Inflammatory macrophage treated with lipopolysaccharide for 4 hours (primary cell): Measurements from ENCODE around the gene ZDHHC4.
"Not testable (repeated sequence)": the region's sequence is repeated elsewhere in the genome, so short reads cannot be mapped to it uniquely, and the experiment has no call there.

Source experiments
- DNase-seq: peaks from one replicate; pipeline ENCODE4 v3.0.0-alpha.2; 2020

Gene ZDHHC4

DNA sequence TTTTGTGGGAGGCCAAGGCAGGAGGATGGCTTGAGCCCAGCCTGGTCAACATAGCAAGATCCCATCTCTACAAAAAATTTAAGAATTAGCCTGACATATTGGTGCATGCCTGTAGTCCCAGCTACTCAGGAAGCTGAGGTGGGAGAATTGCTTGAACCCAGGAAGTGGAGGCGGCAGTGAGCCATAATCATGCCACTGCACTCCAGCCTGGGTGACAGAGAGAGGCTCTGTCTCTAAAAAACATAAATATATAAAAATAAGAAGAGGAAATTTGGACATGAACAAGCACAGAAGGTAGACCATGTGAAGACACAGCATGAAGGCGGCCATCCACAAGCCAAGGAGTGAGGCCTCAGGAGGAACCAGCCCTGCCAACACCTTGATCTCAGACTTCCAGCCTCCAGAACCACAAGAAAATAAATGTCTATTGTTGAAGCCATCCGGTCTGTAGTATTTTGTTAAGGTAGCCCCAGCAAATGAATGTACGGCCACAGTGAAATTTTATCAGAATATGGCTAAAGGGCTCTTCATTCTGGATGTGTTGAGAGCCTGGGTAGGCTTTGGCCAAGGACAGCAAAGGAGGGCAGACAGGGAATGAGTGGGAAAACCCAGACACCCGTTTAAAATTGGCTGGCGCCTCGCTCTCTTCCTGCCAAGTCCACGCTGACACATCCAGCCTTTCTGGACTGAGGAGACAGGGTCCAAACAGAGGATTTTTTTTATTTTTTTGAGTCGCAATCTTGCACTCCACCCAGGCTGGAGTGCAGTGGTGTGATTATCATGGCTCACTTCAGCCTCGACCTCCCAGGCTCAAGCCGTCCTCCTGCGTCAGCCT, 13.1 kb upstream of the ZDHHC4 start:
- DNase-seq: peak; percentile 49

DNA sequence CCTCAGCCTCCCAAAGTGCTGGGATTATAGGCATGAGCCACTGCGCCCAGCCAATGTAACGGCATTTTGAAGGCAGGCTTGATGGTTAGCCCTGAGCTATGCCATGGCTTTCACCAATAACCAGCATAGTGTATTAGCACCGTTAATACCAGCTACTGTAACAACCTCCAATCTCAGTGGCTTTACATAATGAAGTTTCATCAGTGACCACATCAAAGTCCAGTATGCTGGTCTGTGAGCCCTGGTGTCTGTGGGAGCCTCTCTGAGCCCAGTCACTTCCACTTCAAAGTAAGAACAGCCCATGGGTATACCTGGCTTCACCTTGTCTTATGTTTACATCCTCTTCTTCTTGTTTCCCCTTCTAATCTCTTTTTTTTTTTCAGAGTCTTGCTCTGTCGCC, 11.6 kb upstream of the ZDHHC4 start:
- no peak for DNase-seq

DNA sequence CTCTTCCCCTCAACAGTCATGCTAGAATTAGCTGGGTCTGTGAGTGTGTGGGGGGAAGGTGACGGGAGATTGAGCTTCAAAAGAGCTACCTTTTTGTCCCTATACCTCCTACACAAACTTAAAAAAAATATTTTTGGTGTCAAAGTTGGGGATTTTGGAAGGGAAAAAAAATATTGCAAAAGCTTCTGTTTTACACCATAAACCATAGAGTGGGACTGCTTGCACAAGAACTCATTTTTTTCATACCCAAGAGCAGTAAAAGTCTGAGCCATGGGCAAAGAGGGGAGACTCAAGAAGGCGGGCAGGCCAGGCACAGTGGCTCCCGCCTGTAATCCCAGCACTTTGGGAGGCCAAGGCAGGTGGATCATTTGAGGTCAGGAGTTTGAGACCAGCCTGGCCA, 9.4 kb upstream of the ZDHHC4 start:
- DNase-seq: peak; percentile 59

DNA sequence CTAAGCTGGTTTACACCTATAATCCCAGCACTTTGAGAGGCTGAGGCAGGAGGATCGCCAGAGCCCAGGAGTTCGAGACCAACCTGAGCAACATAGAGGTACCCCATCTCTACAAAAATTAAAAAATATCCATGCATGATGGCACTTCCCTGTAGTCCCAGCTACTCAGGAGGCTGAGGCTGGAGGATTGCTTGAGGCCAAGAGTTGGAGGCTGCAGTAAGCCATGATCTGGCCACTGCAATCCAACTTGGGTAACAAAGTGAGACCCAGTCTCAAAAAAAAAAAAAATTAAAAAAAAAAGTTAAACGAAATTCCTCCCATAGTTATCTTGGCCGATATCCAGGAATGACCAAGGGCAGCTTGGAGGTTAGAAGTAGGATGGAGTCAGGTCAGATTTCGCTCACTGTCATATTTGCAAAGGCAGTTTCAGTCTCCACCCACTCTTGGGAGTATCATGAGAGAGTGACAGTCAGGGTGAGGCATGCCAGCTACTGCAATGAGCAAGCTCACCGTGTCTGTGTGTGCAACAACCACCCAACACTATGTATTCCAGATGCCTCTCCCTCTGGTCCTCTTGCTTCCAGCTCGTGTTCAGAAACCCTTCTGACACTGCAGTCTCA, 6.0 kb upstream of the ZDHHC4 start:
- DNase-seq: peak; percentile 80

DNA sequence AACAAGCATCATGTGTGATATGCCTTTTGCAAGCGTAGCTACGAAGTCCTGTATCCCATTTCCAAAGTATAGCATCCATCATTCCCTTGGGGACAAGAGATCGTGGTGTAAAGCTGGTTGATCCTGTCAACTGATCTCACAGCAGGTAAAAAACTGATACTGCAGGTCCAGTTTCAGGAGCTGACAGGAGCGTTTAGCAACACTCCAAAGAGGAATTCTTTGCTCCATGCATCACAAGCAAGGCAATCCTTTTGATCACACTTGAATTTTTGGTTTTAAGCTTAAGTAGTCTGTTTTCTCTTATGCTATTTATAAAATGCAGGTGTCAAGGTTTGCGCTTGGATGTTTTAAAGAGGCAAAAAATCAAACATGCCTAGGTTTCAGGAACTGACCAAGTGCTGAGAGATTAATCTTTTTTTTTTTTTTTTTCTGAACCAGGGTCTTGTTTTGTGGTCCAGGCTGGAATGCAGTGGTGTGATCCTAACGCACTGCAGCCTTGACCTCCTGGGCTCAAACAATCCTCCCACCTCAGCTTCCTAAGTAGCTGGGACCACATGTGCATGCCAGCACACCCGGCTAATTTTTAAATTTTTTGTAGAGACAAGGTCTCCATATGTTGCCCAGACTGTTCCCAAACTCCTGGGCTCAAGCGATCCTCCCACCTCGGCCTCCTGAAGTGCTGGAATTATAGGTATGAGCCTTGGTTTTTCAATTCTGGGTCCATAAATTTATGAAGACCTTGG, 1.8 kb upstream of the ZDHHC4 start:
- no peak for DNase-seq

DNA sequence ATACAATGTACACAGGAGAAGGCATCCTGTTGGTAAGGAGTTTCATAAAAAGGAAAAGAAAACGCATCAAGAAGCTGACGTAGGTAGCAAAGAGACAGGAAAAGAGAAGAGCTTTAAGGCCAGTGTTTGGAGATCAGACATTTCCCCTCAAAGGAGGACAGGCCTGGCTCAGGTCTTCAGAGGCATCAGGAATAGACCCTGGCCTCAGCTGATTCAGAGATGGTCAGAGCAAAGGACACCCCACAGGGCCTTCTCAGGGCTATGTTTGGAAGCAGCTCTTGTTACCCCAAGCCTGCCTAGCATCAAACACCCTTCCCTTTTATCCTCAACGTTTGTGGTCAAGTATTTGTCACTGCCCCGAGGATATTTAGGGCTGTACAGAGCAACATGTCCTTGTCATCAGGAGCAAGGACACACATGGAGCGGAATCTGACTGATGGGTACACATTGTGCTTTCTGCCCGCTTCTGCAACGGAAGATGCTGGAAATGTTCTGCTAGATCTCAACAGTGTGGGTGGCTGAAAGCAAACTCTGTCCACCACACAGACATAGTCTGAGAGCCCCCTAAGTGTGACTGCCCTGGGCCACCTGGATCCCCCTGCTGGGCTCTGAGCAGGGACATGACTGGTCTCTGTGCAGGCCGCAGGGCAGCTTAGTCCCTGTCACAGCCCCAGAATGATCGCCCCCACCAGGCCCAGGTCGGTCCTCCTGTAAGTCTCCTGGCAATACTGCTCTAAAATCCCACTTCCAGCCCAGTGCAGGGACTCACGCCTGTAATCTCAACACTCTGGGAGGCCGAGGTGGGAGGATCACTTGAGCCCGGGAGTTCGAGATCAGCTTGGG, 1.0 kb upstream of the ZDHHC4 start:
- DNase-seq: no peak

DNA sequence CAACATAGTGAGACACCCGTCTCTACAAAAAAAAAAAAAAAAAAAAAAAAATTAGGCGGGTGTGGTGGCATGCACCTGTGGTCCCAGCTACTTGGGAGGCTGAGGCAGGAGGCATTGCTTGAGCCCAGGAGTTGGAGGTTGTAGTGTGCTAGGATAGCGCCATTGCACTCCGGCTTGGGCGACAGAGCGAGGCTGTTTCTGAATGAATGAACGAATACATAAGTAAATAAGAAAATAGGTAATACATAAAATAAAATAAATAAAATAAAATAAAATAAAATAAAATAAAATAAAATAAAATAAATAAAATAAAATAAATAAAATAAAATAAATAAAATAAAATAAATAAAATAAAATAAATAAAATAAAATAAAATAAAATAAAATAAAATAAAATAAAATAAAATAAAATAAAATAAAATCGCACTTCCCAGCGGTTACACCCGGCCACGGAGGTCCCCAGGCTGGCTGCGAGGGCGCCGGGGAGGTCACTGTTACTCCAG, 336 bp upstream of the ZDHHC4 start:
- not testable (repeated sequence) for DNase-seq

DNA sequence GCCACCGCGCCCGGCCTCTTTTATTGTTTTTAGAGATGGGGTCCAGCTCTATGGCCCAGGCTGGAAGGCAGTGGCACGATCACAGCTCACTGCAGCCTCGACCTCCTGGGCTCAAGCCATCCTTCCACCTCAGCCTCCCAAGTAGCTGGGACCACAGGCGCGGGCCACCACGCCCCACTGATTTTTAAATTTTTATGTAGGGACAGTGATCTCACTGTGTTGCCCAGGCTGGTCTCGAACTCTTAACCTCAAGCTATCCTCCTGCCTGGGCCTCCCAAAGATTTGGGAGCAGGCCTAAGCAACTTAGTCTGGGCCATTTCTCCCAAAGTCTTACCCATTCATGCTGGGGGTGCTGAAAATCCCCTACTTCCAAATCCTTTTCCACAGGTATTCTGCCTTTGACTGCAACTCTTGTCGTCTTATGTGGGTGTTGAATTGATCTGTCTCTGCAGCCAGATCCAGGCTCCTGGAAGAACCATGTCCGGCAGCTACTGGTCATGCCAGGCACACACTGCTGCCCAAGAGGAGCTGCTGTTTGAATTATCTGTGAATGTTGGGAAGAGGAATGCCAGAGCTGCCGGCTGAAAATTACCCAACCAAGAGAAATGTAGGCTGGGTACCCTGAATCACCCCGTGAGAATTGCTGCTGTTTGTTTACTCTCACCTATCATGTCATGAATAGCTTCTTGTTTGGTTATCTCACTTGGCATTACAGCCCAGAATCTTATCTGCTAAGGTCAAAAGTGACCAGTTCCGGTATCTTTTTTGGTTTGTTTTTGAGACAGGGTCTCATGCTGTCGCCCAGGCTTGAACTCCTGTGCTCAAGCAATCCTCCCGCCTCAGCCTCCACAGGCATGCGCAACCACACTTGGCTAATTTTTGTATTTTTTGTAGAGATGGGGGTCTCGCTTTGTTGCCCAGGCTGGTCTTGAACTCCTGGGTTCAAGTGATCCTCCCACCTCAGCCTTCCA, 1.1 kb downstream of the ZDHHC4 start:
- DNase-seq: no peak

DNA sequence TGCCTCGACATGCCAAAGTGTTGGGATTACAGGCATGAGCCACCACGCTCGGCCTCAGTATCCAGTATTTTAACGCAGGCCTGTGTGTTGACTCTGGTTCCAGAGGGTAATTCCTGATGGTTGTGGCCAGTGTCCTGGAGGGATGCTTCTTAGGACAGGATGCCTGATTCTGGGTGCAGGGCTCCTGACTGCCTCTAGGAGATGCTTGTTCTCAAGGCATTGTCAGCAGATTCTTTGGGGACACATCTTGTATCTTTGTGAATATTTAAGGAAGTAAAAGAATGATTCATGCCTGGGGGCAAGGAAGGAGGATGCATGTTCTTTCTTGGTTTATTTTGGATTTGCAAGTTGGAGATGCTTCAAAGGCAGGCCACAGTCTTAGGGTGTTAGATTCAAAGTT, 2.2 kb downstream of the ZDHHC4 start:
- peak; percentile 84 for DNase-seq

DNA sequence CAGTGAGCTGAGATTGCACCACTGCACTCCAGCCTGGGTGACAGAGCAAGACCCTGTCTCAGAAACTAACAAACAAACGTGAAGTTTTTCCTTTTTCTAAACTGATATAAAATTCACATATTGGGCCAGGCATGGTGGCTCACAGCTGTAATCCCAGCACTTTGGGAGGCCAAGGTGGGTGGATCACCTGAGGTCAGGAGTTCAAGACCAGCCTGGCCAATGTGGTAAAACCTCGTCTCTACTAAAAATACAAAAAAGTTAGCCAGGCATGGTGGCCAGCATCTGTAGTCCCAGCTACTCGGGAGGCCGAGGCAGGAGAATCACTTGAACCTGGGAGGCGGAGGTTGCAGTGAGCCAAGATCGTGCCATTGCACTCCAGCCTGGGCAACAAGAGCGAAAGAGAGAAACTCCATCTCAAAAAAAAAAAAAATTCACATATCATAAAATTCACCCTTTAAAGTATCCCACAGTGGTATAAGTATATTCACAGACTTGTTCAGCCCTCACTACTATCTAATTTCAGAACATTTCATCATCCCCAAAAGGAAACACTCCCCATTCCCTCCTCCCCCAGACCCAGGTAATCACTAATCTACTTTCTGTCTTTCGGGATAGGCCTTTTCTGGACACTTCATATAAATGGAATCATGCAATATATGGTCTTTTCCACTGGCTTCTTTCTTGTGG, 8.6 kb downstream of the ZDHHC4 start:
- DNase-seq: not testable (repeated sequence)

DNA sequence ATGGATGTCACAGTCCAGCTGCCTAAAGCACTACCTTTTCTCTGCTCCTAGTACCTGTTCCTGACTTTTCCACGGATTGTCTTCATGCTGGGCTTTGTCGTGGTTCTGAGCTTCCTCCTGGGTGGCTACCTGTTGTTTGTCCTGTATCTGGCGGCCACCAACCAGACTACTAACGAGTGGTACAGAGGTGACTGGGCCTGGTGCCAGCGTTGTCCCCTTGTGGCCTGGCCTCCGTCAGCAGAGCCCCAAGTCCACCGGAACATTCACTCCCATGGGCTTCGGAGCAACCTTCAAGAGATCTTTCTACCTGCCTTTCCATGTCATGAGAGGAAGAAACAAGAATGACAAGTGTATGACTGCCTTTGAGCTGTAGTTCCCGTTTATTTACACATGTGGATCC, 11.3 kb downstream of the ZDHHC4 start:
- DNase-seq: no peak

DNA sequence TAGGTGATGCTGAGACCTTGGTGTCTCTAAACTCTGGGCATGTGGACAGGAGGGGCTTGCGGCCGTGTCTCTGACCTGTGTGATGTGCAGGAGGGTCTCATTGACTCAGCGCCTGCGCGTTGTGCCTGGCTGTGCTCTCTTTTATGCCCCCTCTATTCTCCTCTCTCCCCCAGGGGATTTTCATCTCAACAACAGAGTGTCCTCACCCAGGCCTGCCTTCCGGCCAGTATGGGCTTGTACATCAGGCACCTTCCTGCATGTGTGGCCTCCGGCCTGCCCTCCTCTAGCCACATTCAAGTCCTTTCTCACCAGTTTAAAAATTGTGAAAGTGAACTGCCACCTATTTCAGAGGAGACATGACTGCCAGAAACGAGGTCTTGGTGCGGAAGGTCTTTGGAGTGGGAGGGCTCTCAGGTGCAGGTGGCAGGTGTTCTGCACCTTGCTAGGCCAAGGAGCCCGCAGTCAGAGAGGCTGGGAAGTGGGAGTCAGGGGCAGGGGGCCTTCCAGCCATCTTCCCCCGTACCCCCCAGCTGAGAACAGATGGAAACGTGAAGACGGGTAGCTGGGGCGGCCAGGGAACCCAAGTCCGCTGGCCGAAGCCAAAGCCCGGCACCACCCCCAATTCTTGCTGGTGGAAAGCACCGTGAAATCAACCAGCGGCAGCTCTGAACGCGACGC, 12.0 kb downstream of the ZDHHC4 start:
- DNase-seq: no peak

DNA sequence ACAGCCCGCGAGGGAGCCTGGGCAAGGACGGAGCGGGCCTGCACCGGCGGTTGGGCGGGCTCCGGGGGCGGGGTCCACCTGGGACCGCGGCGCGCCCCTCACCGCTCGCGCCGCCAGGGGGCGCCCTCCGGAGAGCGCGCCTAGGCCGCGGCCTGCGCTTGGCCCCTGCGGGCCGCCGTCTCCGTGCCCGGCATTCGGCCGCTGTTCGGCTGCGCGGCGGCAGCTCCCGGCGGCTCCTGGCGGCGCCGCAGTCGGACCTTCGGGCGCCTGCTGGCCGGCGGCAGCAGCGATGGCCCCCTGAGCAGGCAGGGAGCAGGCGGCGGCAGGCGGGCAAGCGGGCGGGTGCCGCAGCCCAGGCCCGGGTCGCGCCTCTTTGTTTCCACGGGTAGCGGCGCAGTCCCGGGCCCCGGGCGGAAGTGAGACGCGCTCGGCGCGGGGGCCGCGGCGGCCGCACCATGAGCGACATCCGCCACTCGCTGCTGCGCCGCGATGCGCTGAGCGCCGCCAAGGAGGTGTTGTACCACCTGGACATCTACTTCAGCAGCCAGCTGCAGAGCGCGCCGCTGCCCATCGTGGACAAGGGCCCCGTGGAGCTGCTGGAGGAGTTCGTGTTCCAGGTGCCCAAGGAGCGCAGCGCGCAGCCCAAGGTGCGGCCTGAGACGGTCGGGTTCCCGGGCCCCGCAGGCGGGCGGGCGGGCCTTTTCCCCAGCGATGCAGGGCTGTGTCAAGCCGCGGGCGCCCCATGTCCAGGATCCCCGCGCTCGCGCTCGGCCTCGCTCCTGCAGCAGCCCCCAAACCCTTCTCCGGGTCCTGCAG, 12.8 kb downstream of the ZDHHC4 start, which contains the start of gene INTS15:
Gene INTS15, plus strand, starts transcription at position 193 of the 816 bp plus-strand sequence. Its CDS starts 263 bp downstream, at position 456.
- DNase-seq: peak; percentile 81

DNA sequence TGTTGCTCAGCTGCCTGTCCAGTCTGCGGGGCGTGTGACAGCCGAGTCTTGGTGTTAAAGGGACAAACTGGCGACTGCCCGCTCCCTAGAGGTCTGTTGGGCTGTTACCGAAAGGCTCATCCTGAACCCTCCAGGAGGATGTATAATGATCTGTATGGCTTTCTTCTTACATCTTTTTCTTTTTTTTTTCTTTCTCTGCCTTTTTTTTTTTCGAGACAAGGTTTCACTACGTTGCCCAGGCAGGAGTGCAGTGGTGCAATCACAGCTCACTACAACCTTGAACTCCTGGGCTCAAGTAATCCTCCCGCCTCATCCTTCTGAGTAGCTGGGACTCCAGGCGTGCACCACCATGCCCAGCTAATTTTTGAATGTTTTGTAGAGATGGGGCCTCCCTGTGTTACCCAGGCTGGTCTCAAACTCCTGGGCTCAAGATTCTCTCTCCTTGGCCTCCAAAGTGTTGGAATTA, 13.4 kb downstream of the ZDHHC4 start:
- peak; percentile 38 for DNase-seq

DNA sequence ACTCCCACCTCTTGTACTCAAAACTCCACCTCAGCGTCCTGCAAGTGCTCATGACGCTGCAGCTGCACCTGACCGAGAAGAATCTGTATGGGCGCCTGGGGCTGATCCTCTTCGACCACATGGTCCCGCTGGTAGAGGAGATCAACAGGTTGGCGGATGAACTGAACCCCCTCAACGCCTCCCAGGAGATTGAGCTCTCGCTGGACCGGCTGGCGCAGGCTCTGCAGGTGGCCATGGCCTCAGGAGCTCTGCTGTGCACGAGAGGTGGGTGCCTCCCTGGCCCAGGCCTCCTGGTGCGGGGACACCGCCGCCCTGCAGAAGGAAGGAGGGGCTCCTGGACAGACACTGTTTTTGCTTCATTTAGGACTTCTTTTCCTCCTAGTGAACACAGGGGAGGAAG, 22.8 kb downstream of the ZDHHC4 start:
- no peak for DNase-seq

DNA sequence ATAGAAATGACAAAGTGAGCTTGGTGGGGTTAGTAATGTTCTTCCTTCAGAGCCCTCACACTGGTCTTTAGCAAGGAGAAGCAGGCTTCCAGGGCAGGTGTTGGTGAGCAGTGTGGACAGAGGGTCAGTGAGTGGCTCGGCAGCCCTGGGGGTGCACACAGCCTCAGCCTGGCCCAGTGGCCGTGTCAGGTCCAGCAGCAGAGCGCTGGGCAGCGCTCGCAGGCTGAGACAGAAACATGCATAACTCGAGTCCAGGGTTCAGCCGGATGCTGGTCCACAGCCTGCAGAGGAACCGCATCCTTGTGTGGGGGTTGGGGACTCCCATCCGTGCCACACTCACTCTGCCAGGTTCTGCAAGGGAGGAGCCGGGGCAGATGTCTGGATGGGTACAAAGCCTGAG, 27.2 kb downstream of the ZDHHC4 start:
- DNase-seq: no peak

DNA sequence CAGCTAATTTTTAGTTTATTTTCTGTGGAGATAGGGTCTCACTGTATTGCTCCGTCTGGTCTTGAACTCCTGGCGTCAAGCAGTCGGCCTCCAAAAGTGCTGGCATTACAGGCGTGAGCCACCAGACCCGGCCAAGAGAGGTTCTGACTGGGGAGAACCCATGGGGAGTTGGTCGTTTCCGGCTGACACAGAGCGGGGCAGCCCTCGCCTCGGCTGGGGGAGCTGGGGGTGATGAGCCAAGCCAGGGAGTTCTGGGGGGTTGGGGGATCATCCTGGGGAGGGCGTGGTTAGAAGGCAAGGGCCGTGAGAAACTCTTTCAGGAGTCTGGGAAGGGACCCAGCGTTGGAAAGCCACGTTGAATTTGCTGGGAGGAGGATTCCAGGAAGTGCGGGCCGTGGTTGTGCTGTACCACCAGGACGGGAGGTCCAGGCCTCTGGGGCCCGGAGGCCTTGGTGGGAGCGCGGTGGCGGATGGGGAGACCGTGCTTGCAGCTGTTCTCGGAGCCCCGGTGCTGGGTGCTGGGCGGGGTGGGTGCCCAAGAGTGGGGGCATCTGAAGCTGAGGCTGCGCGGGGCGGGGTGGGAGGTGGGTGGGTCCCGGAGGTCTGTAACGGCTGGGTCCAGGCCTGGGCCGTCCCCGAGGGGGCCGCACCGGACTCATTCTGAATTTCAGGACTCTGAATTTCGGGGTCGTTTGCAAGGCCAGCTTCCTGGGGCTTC, 29.8 kb downstream of the ZDHHC4 start:
- DNase-seq: no peak

DNA sequence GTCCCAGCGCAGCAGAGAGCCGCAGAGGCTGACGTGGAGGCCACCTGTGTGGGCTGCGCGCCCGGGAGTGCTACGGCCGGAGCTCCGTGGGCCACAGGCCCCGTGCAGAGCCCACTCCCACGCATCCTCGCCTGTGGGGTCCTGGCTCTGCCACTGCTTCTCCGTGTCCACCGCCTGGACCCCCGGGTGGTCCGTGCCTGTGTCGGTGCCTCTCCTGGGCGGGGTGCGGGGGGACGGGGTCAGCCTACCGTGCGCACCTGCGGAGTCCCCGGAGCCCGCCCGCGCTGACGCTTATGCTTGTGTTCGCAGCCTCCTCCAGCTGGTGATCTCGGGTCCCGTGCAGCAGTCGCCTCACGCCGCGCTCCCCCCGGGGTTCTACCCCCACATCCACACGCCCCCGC, 30.4 kb downstream of the ZDHHC4 start:
- no peak for DNase-seq
